ENCODE results near the gene PPM1G. TPM values are rescaled to one million over a fixed set of nuclear protein-coding genes. Genes with fewer than 3 reads are reported as not detected.

PPM1G gene
- total and polyA plus RNA-seq, 2 experiments from 2014 or later, result 183 to 201 TPM

GRCh38 chr2:27370816-27371620 lies 38.4 kb downstream of the PPM1G start:
- Mint-ChIP-seq H3K27me3 (ENCODE audit: insufficient read depth, low read depth, poor library complexity) (peaks cover 15% of the 10 kb centered on the region), H3K27ac (peak overlapping the region; percentile 95), H3K36me3 (ENCODE audit: low read depth) (peaks cover 67% of the 10 kb centered on the region), H3K4me1 (peaks cover 24% of the 10 kb centered on the region), H3K9me3 (no peaks in the 10 kb centered on the region), H3K4me3 (peak overlapping the region; percentile 86)
- Histone ChIP-seq H3K27ac (ENCODE audit: low read depth) (no peak overlapping the region), H4K20me1 (replicated peaks; ENCODE audit: insufficient read depth) (peaks cover 5% of the 10 kb centered on the region; the same call in 1 of the 2 replicates), H2AFZ (peak overlapping the region; percentile 78; the same call in 1 of the 2 replicates), H3K4me1 (ENCODE audit: insufficient read depth) (peaks cover 20% of the 10 kb centered on the region), H3K36me3 (ENCODE audit: insufficient read depth) (peaks cover 38% of the 10 kb centered on the region), H3K27me3 (ENCODE audit: insufficient read depth) (no peaks in the 10 kb centered on the region), H3K4me3 (peak overlapping the region; percentile 93), H3K79me2 (replicated peaks; ENCODE audit: insufficient read depth) (peaks cover 34% of the 10 kb centered on the region), H3F3A (replicated peaks; ENCODE audit: low read depth) (peaks cover 9% of the 10 kb centered on the region; the same call in 1 of the 2 replicates), H3K9me2 (ENCODE audit: insufficient read depth) (no peaks in the 10 kb centered on the region), H3K4me2 (peak overlapping the region; percentile 96)
- DNase-seq (ENCODE audit: low spot score) (peak; percentile 39), ATAC-seq (peak; percentile 34)
- TF ChIP-seq EZH2phosphoT487 (IDR thresholded peaks at IDR 0.05; ENCODE audit: unreplicated experiment), result no peak
- TF ChIP-seq ZNF114 (CRISPR knock-in tag; IDR thresholded peaks at IDR 0.05), result no peak
- no peak for TF ChIP-seq STAT1 (IDR thresholded peaks at IDR 0.05; ENCODE audit: unreplicated experiment)
- TF ChIP-seq, protein P1, sequence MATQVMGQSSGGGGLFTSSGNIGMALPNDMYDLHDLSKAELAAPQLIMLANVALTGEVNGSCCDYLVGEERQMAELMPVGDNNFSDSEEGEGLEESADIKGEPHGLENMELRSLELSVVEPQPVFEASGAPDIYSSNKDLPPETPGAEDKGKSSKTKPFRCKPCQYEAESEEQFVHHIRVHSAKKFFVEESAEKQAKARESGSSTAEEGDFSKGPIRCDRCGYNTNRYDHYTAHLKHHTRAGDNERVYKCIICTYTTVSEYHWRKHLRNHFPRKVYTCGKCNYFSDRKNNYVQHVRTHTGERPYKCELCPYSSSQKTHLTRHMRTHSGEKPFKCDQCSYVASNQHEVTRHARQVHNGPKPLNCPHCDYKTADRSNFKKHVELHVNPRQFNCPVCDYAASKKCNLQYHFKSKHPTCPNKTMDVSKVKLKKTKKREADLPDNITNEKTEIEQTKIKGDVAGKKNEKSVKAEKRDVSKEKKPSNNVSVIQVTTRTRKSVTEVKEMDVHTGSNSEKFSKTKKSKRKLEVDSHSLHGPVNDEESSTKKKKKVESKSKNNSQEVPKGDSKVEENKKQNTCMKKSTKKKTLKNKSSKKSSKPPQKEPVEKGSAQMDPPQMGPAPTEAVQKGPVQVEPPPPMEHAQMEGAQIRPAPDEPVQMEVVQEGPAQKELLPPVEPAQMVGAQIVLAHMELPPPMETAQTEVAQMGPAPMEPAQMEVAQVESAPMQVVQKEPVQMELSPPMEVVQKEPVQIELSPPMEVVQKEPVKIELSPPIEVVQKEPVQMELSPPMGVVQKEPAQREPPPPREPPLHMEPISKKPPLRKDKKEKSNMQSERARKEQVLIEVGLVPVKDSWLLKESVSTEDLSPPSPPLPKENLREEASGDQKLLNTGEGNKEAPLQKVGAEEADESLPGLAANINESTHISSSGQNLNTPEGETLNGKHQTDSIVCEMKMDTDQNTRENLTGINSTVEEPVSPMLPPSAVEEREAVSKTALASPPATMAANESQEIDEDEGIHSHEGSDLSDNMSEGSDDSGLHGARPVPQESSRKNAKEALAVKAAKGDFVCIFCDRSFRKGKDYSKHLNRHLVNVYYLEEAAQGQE (IDR thresholded peaks at IDR 0.05; ENCODE audit: unreplicated experiment), result no peak
- no peak for TF ChIP-seq ZNF331 (CRISPR knock-in tag; IDR thresholded peaks at IDR 0.05; ENCODE audit: low read depth)
- TF ChIP-seq JUNB (IDR thresholded peaks at IDR 0.05; ENCODE audit: unreplicated experiment), result no peak
- TF ChIP-seq POLR2AphosphoS5 (IDR thresholded peaks at IDR 0.05; ENCODE audit: low read depth), result no peak
- TF ChIP-seq, protein P2, sequence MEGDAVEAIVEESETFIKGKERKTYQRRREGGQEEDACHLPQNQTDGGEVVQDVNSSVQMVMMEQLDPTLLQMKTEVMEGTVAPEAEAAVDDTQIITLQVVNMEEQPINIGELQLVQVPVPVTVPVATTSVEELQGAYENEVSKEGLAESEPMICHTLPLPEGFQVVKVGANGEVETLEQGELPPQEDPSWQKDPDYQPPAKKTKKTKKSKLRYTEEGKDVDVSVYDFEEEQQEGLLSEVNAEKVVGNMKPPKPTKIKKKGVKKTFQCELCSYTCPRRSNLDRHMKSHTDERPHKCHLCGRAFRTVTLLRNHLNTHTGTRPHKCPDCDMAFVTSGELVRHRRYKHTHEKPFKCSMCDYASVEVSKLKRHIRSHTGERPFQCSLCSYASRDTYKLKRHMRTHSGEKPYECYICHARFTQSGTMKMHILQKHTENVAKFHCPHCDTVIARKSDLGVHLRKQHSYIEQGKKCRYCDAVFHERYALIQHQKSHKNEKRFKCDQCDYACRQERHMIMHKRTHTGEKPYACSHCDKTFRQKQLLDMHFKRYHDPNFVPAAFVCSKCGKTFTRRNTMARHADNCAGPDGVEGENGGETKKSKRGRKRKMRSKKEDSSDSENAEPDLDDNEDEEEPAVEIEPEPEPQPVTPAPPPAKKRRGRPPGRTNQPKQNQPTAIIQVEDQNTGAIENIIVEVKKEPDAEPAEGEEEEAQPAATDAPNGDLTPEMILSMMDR (conservative IDR thresholded peaks at IDR 0.05; ENCODE audit: low read depth in 2 of 2), result no peak
- no peak for TF ChIP-seq EZH2 (IDR thresholded peaks at IDR 0.05; ENCODE audit: low read depth, unreplicated experiment)
- no peak for TF ChIP-seq NANOG (IDR thresholded peaks at IDR 0.05; ENCODE audit: borderline replicate concordance)
- TF ChIP-seq, protein P3, sequence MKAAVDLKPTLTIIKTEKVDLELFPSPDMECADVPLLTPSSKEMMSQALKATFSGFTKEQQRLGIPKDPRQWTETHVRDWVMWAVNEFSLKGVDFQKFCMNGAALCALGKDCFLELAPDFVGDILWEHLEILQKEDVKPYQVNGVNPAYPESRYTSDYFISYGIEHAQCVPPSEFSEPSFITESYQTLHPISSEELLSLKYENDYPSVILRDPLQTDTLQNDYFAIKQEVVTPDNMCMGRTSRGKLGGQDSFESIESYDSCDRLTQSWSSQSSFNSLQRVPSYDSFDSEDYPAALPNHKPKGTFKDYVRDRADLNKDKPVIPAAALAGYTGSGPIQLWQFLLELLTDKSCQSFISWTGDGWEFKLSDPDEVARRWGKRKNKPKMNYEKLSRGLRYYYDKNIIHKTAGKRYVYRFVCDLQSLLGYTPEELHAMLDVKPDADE (IDR thresholded peaks at IDR 0.05), result no peak
- TF ChIP-seq, protein P4, sequence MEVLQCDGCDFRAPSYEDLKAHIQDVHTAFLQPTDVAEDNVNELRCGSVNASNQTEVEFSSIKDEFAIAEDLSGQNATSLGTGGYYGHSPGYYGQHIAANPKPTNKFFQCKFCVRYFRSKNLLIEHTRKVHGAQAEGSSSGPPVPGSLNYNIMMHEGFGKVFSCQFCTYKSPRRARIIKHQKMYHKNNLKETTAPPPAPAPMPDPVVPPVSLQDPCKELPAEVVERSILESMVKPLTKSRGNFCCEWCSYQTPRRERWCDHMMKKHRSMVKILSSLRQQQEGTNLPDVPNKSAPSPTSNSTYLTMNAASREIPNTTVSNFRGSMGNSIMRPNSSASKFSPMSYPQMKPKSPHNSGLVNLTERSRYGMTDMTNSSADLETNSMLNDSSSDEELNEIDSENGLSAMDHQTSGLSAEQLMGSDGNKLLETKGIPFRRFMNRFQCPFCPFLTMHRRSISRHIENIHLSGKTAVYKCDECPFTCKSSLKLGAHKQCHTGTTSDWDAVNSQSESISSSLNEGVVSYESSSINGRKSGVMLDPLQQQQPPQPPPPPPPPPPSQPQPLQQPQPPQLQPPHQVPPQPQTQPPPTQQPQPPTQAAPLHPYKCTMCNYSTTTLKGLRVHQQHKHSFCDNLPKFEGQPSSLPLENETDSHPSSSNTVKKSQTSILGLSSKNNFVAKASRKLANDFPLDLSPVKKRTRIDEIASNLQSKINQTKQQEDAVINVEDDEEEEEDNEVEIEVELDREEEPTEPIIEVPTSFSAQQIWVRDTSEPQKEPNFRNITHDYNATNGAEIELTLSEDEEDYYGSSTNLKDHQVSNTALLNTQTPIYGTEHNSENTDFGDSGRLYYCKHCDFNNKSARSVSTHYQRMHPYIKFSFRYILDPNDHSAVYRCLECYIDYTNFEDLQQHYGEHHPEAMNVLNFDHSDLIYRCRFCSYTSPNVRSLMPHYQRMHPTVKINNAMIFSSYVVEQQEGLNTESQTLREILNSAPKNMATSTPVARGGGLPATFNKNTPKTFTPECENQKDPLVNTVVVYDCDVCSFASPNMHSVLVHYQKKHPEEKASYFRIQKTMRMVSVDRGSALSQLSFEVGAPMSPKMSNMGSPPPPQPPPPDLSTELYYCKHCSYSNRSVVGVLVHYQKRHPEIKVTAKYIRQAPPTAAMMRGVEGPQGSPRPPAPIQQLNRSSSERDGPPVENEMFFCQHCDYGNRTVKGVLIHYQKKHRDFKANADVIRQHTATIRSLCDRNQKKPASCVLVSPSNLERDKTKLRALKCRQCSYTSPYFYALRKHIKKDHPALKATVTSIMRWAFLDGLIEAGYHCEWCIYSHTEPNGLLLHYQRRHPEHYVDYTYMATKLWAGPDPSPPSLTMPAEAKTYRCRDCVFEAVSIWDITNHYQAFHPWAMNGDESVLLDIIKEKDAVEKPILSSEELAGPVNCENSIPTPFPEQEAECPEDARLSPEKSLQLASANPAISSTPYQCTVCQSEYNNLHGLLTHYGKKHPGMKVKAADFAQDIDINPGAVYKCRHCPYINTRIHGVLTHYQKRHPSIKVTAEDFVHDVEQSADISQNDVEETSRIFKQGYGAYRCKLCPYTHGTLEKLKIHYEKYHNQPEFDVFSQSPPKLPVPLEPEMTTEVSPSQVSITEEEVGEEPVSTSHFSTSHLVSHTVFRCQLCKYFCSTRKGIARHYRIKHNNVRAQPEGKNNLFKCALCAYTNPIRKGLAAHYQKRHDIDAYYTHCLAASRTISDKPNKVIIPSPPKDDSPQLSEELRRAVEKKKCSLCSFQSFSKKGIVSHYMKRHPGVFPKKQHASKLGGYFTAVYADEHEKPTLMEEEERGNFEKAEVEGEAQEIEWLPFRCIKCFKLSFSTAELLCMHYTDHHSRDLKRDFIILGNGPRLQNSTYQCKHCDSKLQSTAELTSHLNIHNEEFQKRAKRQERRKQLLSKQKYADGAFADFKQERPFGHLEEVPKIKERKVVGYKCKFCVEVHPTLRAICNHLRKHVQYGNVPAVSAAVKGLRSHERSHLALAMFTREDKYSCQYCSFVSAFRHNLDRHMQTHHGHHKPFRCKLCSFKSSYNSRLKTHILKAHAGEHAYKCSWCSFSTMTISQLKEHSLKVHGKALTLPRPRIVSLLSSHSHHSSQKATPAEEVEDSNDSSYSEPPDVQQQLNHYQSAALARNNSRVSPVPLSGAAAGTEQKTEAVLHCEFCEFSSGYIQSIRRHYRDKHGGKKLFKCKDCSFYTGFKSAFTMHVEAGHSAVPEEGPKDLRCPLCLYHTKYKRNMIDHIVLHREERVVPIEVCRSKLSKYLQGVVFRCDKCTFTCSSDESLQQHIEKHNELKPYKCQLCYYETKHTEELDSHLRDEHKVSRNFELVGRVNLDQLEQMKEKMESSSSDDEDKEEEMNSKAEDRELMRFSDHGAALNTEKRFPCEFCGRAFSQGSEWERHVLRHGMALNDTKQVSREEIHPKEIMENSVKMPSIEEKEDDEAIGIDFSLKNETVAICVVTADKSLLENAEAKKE (CRISPR knock-in tag; IDR thresholded peaks at IDR 0.05), result no peak
- no peak for TF ChIP-seq CREB1 (CRISPR knock-in tag; IDR thresholded peaks at IDR 0.05; ENCODE audit: low read depth)

Data from GM23338 (cell line).